Measurements from ENCODE around the gene PDE4C. TPM values are rescaled to one million over a fixed set of nuclear protein-coding genes. Genes with fewer than 3 reads are reported as not detected.

The PDE4C gene
- total RNA-seq, 1 experiment from 2014 or later, result 3.0 TPM

DNA sequence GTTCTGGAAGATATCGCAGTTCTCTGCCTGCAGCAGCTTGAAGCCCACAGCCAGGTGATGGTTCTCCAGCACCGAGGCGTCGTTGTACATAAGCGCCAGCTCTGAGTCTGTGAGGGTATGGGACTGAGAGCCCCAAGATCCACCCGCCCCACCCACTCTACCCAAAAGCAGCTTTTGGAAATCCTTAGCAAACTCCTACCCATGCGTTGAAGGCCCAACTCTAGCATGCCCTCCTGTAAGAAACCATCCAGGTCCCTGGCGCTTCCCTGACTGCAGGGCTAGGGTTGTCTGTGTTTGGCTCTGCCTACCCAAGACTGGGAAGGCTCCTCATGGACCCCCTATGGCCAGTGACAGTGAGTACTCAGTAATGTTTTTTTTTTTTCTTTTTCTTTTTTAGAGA lies 9.4 kb downstream of the PDE4C start (continued):
- TF ChIP-seq, protein P1, sequence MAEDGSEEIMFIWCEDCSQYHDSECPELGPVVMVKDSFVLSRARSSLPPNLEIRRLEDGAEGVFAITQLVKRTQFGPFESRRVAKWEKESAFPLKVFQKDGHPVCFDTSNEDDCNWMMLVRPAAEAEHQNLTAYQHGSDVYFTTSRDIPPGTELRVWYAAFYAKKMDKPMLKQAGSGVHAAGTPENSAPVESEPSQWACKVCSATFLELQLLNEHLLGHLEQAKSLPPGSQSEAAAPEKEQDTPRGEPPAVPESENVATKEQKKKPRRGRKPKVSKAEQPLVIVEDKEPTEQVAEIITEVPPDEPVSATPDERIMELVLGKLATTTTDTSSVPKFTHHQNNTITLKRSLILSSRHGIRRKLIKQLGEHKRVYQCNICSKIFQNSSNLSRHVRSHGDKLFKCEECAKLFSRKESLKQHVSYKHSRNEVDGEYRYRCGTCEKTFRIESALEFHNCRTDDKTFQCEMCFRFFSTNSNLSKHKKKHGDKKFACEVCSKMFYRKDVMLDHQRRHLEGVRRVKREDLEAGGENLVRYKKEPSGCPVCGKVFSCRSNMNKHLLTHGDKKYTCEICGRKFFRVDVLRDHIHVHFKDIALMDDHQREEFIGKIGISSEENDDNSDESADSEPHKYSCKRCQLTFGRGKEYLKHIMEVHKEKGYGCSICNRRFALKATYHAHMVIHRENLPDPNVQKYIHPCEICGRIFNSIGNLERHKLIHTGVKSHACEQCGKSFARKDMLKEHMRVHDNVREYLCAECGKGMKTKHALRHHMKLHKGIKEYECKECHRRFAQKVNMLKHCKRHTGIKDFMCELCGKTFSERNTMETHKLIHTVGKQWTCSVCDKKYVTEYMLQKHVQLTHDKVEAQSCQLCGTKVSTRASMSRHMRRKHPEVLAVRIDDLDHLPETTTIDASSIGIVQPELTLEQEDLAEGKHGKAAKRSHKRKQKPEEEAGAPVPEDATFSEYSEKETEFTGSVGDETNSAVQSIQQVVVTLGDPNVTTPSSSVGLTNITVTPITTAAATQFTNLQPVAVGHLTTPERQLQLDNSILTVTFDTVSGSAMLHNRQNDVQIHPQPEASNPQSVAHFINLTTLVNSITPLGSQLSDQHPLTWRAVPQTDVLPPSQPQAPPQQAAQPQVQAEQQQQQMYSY (CRISPR knock-in tag; IDR thresholded peaks at IDR 0.05), result no peak
- no peak for TF ChIP-seq ZNF317 (CRISPR knock-in tag; IDR thresholded peaks at IDR 0.05; ENCODE audit: borderline replicate concordance, low read depth)
- no peak for TF ChIP-seq ZBTB21 (CRISPR knock-in tag; IDR thresholded peaks at IDR 0.05; ENCODE audit: borderline replicate concordance)
- TF ChIP-seq, protein P2, sequence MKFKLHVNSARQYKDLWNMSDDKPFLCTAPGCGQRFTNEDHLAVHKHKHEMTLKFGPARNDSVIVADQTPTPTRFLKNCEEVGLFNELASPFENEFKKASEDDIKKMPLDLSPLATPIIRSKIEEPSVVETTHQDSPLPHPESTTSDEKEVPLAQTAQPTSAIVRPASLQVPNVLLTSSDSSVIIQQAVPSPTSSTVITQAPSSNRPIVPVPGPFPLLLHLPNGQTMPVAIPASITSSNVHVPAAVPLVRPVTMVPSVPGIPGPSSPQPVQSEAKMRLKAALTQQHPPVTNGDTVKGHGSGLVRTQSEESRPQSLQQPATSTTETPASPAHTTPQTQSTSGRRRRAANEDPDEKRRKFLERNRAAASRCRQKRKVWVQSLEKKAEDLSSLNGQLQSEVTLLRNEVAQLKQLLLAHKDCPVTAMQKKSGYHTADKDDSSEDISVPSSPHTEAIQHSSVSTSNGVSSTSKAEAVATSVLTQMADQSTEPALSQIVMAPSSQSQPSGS (CRISPR knock-in tag; IDR thresholded peaks at IDR 0.05; ENCODE audit: borderline replicate concordance, low read depth), result no peak
- no peak for TF ChIP-seq KAT7 (CRISPR knock-in tag; IDR thresholded peaks at IDR 0.05; ENCODE audit: borderline replicate concordance)
- TF ChIP-seq ESRRA (CRISPR knock-in tag; IDR thresholded peaks at IDR 0.05; ENCODE audit: borderline replicate concordance), result no peak
- no peak for TF ChIP-seq ZNF138 (CRISPR knock-in tag; conservative IDR thresholded peaks at IDR 0.05)
- TF ChIP-seq FOXP1 (CRISPR knock-in tag; IDR thresholded peaks at IDR 0.05; ENCODE audit: borderline replicate concordance), result no peak
- no peak for TF ChIP-seq IRF2 (CRISPR knock-in tag; IDR thresholded peaks at IDR 0.05; ENCODE audit: borderline replicate concordance, low read depth)
- no peak for TF ChIP-seq SP1 (CRISPR knock-in tag; conservative IDR thresholded peaks at IDR 0.05)
- TF ChIP-seq, protein P3, sequence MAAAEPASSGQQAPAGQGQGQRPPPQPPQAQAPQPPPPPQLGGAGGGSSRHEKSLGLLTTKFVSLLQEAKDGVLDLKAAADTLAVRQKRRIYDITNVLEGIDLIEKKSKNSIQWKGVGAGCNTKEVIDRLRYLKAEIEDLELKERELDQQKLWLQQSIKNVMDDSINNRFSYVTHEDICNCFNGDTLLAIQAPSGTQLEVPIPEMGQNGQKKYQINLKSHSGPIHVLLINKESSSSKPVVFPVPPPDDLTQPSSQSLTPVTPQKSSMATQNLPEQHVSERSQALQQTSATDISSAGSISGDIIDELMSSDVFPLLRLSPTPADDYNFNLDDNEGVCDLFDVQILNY (CRISPR knock-in tag; IDR thresholded peaks at IDR 0.05), result no peak
- TF ChIP-seq, protein P4, sequence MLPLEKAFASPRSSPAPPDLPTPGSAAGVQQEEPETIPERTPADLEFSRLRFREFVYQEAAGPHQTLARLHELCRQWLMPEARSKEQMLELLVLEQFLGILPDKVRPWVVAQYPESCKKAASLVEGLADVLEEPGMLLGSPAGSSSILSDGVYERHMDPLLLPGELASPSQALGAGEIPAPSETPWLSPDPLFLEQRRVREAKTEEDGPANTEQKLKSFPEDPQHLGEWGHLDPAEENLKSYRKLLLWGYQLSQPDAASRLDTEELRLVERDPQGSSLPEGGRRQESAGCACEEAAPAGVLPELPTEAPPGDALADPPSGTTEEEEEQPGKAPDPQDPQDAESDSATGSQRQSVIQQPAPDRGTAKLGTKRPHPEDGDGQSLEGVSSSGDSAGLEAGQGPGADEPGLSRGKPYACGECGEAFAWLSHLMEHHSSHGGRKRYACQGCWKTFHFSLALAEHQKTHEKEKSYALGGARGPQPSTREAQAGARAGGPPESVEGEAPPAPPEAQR (CRISPR knock-in tag; IDR thresholded peaks at IDR 0.05), result no peak
- TF ChIP-seq, protein P5, sequence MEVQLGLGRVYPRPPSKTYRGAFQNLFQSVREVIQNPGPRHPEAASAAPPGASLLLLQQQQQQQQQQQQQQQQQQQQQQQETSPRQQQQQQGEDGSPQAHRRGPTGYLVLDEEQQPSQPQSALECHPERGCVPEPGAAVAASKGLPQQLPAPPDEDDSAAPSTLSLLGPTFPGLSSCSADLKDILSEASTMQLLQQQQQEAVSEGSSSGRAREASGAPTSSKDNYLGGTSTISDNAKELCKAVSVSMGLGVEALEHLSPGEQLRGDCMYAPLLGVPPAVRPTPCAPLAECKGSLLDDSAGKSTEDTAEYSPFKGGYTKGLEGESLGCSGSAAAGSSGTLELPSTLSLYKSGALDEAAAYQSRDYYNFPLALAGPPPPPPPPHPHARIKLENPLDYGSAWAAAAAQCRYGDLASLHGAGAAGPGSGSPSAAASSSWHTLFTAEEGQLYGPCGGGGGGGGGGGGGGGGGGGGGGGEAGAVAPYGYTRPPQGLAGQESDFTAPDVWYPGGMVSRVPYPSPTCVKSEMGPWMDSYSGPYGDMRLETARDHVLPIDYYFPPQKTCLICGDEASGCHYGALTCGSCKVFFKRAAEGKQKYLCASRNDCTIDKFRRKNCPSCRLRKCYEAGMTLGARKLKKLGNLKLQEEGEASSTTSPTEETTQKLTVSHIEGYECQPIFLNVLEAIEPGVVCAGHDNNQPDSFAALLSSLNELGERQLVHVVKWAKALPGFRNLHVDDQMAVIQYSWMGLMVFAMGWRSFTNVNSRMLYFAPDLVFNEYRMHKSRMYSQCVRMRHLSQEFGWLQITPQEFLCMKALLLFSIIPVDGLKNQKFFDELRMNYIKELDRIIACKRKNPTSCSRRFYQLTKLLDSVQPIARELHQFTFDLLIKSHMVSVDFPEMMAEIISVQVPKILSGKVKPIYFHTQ (CRISPR knock-in tag; IDR thresholded peaks at IDR 0.05), result no peak

DNA sequence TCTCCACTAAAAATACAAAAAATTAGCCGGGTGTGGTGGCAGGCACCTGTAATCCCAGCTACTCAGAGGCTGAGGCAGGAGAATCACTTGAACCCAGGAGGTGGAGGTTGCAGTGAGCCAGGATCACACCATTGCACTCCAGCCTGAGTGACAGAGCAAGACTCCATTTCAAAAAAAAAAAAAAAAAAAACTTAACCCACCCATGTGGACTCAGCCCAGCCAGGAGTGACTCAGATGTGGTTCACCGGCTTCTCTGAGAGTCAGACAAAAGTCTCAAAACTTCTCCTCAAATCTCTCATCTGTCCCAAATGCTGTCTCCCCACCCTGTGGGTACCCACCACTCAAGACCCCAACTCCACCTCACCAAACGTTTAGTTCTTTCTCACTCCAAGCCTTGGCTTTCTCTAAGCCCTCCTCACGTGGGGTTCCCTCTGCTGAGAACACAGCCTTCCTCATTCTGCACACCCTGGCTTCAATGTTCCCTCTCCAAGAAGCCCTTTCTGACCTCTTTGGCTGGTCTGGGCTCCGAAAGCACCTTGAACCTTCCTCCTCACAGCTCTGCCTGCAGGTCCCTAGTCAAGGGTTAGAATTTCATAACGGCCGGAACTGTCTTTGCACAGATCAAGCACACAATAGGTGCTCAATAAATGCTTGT lies 11.3 kb downstream of the PDE4C start:
- Mint-ChIP-seq H3K27ac (no peak overlapping the region), H3K36me3 (no peaks in the 10 kb centered on the region), H3K4me1 (peaks cover 2% of the 10 kb centered on the region), H3K4me3 (no peak overlapping the region), H3K9me3 (no peaks in the 10 kb centered on the region), H3K27me3 (ENCODE audit: low read depth) (peaks cover 3% of the 10 kb centered on the region)
- POLR2A ChIA-PET, result interaction anchor here (0.8 kb wide), 1 partner anchor 9 kb away, joined by 3 read pairs; no protein-coding TSS in a partner anchor
- DNase-seq (ENCODE audit: low spot score) (no peak), ATAC-seq (no peak)
- no peak for TF ChIP-seq MYBL2 (CRISPR knock-in tag; IDR thresholded peaks at IDR 0.05)
- no peak for TF ChIP-seq NFYB (CRISPR knock-in tag; conservative IDR thresholded peaks at IDR 0.05; ENCODE audit: low read depth)
- TF ChIP-seq, protein P6, sequence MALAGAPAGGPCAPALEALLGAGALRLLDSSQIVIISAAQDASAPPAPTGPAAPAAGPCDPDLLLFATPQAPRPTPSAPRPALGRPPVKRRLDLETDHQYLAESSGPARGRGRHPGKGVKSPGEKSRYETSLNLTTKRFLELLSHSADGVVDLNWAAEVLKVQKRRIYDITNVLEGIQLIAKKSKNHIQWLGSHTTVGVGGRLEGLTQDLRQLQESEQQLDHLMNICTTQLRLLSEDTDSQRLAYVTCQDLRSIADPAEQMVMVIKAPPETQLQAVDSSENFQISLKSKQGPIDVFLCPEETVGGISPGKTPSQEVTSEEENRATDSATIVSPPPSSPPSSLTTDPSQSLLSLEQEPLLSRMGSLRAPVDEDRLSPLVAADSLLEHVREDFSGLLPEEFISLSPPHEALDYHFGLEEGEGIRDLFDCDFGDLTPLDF (CRISPR knock-in tag; IDR thresholded peaks at IDR 0.05), result no peak
- TF ChIP-seq ZNF396 (CRISPR knock-in tag; IDR thresholded peaks at IDR 0.05; ENCODE audit: borderline replicate concordance), result no peak
- TF ChIP-seq ATF1 (CRISPR knock-in tag; IDR thresholded peaks at IDR 0.05), result no peak
- TF ChIP-seq, protein P7, sequence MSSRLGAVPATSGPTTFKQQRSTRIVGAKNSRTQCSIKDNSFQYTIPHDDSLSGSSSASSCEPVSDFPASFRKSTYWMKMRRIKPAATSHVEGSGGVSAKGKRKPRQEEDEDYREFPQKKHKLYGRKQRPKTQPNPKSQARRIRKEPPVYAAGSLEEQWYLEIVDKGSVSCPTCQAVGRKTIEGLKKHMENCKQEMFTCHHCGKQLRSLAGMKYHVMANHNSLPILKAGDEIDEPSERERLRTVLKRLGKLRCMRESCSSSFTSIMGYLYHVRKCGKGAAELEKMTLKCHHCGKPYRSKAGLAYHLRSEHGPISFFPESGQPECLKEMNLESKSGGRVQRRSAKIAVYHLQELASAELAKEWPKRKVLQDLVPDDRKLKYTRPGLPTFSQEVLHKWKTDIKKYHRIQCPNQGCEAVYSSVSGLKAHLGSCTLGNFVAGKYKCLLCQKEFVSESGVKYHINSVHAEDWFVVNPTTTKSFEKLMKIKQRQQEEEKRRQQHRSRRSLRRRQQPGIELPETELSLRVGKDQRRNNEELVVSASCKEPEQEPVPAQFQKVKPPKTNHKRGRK (CRISPR knock-in tag; IDR thresholded peaks at IDR 0.05; ENCODE audit: borderline replicate concordance), result no peak
- TF ChIP-seq ZNF138 (CRISPR knock-in tag; conservative IDR thresholded peaks at IDR 0.05), result no peak
- CTCF ChIA-PET, result interaction anchor here (0.7 to 1.8 kb wide), 3 partner anchors 37 to 65 kb away, joined by 3 to 8 read pairs (median 3); no protein-coding TSS in a partner anchor
